ENCODE results near the gene EPB41L4A. TPM values are rescaled to one million over a fixed set of nuclear protein-coding genes. Genes with fewer than 3 reads are reported as not detected.

EPB41L4A gene
- total and polyA plus RNA-seq, 2 experiments from 2014 or later, result 9.5 to 12.9 TPM

DNA sequence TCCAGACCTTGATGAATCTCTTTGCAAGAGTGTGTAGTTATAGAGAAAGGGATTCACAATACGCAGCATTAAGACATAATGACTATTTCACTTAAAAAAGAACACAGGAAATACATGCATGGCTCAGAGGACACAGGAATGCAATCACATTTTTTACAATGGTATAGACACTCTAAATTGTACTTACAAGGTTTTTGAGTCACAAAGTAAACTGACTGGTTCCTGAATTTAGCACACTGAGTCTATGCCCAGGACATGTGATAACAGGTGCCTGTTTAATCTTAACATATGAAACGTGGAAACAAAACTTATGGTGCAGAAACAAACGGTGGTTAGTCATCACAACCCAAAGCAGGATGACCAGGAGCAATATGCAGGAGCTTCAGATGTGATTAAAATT is 6.7 kb downstream of the EPB41L4A start:
- 52% methylated on average over 3 of the region's 3 CpGs for WGBS (ENCODE audit: low lambda C conversion rate, missing lambda C conversion rate)
- Histone ChIP-seq H3K4me3 (no peak overlapping the region), H3K36me3 (replicated peaks; ENCODE audit: insufficient read depth, low read depth) (no peaks in the 10 kb centered on the region), H3K9me2 (replicated peaks; ENCODE audit: insufficient read depth) (no peaks in the 10 kb centered on the region), H3K27me3 (no peaks in the 10 kb centered on the region), H3K27ac (no peak overlapping the region), H3K9me3 (ENCODE audit: low read depth) (no peaks in the 10 kb centered on the region), H2AFZ (no peak overlapping the region), H3K79me2 (peaks cover 23% of the 10 kb centered on the region), H4K20me1 (ENCODE audit: insufficient read depth, poor library complexity, severe bottlenecking) (no peaks in the 10 kb centered on the region), H3K4me1 (ENCODE audit: insufficient read depth) (peaks cover 6% of the 10 kb centered on the region), H3K4me2 (peak overlapping the region; percentile 4)
- no peak for DNase-seq (ENCODE audit: low spot score)
- TF ChIP-seq EZH2 (IDR thresholded peaks at IDR 0.05; ENCODE audit: borderline replicate concordance) (no peak), EZH2phosphoT487 (IDR thresholded peaks at IDR 0.05; ENCODE audit: low read depth, severe bottlenecking, unreplicated experiment) (no peak)
- TF ChIP-seq, protein P1, sequence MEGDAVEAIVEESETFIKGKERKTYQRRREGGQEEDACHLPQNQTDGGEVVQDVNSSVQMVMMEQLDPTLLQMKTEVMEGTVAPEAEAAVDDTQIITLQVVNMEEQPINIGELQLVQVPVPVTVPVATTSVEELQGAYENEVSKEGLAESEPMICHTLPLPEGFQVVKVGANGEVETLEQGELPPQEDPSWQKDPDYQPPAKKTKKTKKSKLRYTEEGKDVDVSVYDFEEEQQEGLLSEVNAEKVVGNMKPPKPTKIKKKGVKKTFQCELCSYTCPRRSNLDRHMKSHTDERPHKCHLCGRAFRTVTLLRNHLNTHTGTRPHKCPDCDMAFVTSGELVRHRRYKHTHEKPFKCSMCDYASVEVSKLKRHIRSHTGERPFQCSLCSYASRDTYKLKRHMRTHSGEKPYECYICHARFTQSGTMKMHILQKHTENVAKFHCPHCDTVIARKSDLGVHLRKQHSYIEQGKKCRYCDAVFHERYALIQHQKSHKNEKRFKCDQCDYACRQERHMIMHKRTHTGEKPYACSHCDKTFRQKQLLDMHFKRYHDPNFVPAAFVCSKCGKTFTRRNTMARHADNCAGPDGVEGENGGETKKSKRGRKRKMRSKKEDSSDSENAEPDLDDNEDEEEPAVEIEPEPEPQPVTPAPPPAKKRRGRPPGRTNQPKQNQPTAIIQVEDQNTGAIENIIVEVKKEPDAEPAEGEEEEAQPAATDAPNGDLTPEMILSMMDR (IDR thresholded peaks at IDR 0.05; ENCODE audit: poor library complexity), result no peak

DNA sequence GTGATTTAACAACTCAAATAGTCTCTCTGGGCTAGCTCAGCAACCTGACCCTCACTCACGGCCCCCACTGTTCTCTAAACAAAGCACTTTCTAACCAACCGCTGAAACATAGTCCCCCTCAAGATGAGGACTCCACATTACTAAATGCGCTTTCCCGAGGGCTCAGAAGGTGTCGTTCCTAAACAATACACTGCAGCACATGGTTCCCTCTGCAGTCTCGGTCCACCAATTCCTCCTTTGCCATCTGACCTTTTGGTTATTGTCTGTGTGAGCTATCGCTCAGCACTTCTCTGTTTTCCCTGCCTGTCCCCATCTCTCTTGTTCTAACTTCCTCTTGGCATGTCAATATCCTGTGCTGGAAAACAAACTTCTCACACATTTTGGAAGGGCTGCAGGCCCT is 7.2 kb downstream of the EPB41L4A start:
- no peak for DNase-seq (ENCODE audit: low spot score)
- H3K9me3 ChIP-seq (ENCODE audit: low read depth), result no peaks in the 10 kb centered on the region
- no peak overlapping the region for H3K4me3 ChIP-seq
- no peak overlapping the region for H3K27ac ChIP-seq
- H3K79me2 ChIP-seq, result peaks cover 20% of the 10 kb centered on the region
- H3K4me2 ChIP-seq, result peak overlapping the region; percentile 4
- no peaks in the 10 kb centered on the region for H3K36me3 ChIP-seq (replicated peaks; ENCODE audit: insufficient read depth, low read depth)
- no peak for TF ChIP-seq EZH2phosphoT487 (IDR thresholded peaks at IDR 0.05; ENCODE audit: low read depth, severe bottlenecking, unreplicated experiment)
- TF ChIP-seq EZH2 (IDR thresholded peaks at IDR 0.05; ENCODE audit: borderline replicate concordance), result no peak
- TF ChIP-seq, protein P1 (IDR thresholded peaks at IDR 0.05; ENCODE audit: poor library complexity), result no peak
- WGBS (ENCODE audit: low lambda C conversion rate, missing lambda C conversion rate), result 70% methylated on average over 7 of the region's 7 CpGs
- no peaks in the 10 kb centered on the region for H3K27me3 ChIP-seq
- H3K9me2 ChIP-seq (replicated peaks; ENCODE audit: insufficient read depth), result no peaks in the 10 kb centered on the region
- no peak overlapping the region for H2AFZ ChIP-seq
- H4K20me1 ChIP-seq (ENCODE audit: insufficient read depth, poor library complexity, severe bottlenecking), result no peaks in the 10 kb centered on the region
- H3K4me1 ChIP-seq (ENCODE audit: insufficient read depth), result peaks cover 8% of the 10 kb centered on the region

DNA sequence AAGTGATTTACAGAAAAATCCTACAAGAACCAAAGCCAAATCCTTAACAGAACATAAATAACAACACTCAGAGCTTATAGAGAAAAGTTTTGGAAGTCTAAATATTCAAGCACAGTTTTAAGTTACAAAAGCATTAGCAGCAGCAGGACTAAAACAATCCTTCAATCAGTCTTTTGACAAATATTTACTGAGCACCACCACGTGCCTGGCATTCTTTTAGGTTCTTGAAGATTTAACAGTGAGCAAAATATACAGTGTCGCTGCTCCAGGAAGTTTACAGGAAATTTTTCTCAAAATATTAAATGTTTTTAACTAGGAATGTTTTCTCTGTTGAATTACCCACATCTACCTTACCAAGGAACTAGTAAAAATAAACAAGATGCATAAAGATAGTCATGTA is 11.4 kb downstream of the EPB41L4A start:
- H3K9me2 ChIP-seq (replicated peaks; ENCODE audit: insufficient read depth), result no peaks in the 10 kb centered on the region
- H2AFZ ChIP-seq, result no peak overlapping the region
- peaks cover 8% of the 10 kb centered on the region for H3K4me1 ChIP-seq (ENCODE audit: insufficient read depth)
- H3K27me3 ChIP-seq, result no peaks in the 10 kb centered on the region
- WGBS (ENCODE audit: low lambda C conversion rate, missing lambda C conversion rate), result 19% methylated on average over 2 of the region's 2 CpGs
- no peak overlapping the region for H3K4me3 ChIP-seq
- H3K27ac ChIP-seq, result no peak overlapping the region
- TF ChIP-seq, protein P1 (IDR thresholded peaks at IDR 0.05; ENCODE audit: poor library complexity), result no peak
- TF ChIP-seq EZH2 (IDR thresholded peaks at IDR 0.05; ENCODE audit: borderline replicate concordance) (no peak), EZH2phosphoT487 (IDR thresholded peaks at IDR 0.05; ENCODE audit: low read depth, severe bottlenecking, unreplicated experiment) (no peak)
- H4K20me1 ChIP-seq (ENCODE audit: insufficient read depth, poor library complexity, severe bottlenecking), result no peaks in the 10 kb centered on the region
- no peak for DNase-seq (ENCODE audit: low spot score)
- no peaks in the 10 kb centered on the region for H3K9me3 ChIP-seq (ENCODE audit: low read depth)
- H3K79me2 ChIP-seq, result peaks cover 12% of the 10 kb centered on the region
- H3K4me2 ChIP-seq, result no peak overlapping the region
- no peaks in the 10 kb centered on the region for H3K36me3 ChIP-seq (replicated peaks; ENCODE audit: insufficient read depth, low read depth)

DNA sequence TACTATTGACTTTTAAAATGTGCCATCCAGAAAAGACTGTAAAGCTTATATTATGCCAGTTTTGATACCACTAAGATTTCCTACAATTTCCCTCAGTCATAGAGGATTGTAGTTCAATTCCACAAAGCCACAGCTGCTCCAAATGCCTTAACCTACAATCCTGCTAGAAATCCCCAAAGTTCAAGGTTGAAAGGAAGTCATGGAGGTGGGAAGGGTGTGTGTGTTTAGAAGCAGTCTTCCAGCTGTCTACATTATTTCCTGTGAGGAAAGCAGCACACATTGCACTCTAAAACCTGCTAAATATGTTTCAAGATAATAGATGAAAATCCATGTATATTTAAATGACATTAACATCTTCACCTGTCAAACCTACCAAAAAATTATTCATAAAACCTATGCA is 11.8 kb downstream of the EPB41L4A start:
- no peak overlapping the region for H3K27ac ChIP-seq
- H3K9me2 ChIP-seq (replicated peaks; ENCODE audit: insufficient read depth), result no peaks in the 10 kb centered on the region
- no peak overlapping the region for H3K4me2 ChIP-seq

More for the DNA sequence above, 11.8 kb downstream of the EPB41L4A start:
- H3K36me3 ChIP-seq (replicated peaks; ENCODE audit: insufficient read depth, low read depth), result no peaks in the 10 kb centered on the region
- TF ChIP-seq, protein P1 (IDR thresholded peaks at IDR 0.05; ENCODE audit: poor library complexity), result no peak
- no peak for TF ChIP-seq EZH2 (IDR thresholded peaks at IDR 0.05; ENCODE audit: borderline replicate concordance)
- no peak for TF ChIP-seq EZH2phosphoT487 (IDR thresholded peaks at IDR 0.05; ENCODE audit: low read depth, severe bottlenecking, unreplicated experiment)
- H3K27me3 ChIP-seq, result no peaks in the 10 kb centered on the region
- H2AFZ ChIP-seq, result no peak overlapping the region
- no peaks in the 10 kb centered on the region for H4K20me1 ChIP-seq (ENCODE audit: insufficient read depth, poor library complexity, severe bottlenecking)
- no peaks in the 10 kb centered on the region for H3K9me3 ChIP-seq (ENCODE audit: low read depth)
- no peak overlapping the region for H3K4me3 ChIP-seq
- peaks cover 12% of the 10 kb centered on the region for H3K79me2 ChIP-seq
- H3K4me1 ChIP-seq (ENCODE audit: insufficient read depth), result peaks cover 8% of the 10 kb centered on the region
- DNase-seq (ENCODE audit: low spot score), result no peak
